H9 (cell line): ENCODE measurements around the gene ADARB2. TPM values are rescaled to one million over a fixed set of nuclear protein-coding genes. Genes with fewer than 3 reads are reported as not detected.
A peak's percentile ranks its signal among the peaks of the same experiment; 100 is the strongest.

Experiments
- DNase-seq: peaks from one replicate; pipeline ENCODE4 v3.0.0-alpha.2; 2017
- H2AFZ ChIP-seq: one replicate; pipeline ENCODE4 v1.6.1; 2013; ENCODE audit warnings: mild to moderate bottlenecking, low read length, control low read depth, moderate library complexity
- H2AK5ac ChIP-seq: 2 replicates; pipeline ENCODE4 v1.6.1; 2013; ENCODE audit warnings: low read length, control low read depth, mixed read lengths; ENCODE audit not compliant: insufficient read length
- H2BK120ac ChIP-seq: one replicate; pipeline ENCODE4 v1.6.1; 2013; ENCODE audit warnings: low read depth, mild to moderate bottlenecking, low read length, control low read depth, inconsistent platforms; ENCODE audit not compliant: poor library complexity, severe bottlenecking
- H2BK12ac ChIP-seq: 2 replicates; pipeline ENCODE4 v1.6.1; 2013; ENCODE audit warnings: low read length, control low read depth, mixed read lengths, low read depth; ENCODE audit not compliant: insufficient read length
- H2BK15ac ChIP-seq: 2 replicates; pipeline ENCODE4 v1.6.1; 2013; ENCODE audit warnings: low read depth, low read length, control low read depth
- H2BK20ac ChIP-seq: one replicate; pipeline ENCODE4 v1.6.1; 2013; ENCODE audit warnings: low read depth, mild to moderate bottlenecking, low read length, control low read depth, inconsistent platforms; ENCODE audit not compliant: poor library complexity, severe bottlenecking
- H2BK5ac ChIP-seq: 2 replicates; pipeline ENCODE4 v1.6.1; 2013; ENCODE audit warnings: low read length, control low read depth, mixed read lengths; ENCODE audit not compliant: insufficient read length
- H3K14ac ChIP-seq: 2 replicates; pipeline ENCODE4 v1.6.1; 2013; ENCODE audit warnings: low read length, control low read depth; ENCODE audit not compliant: insufficient read depth
- H3K18ac ChIP-seq: 2 replicates; pipeline ENCODE4 v1.6.1; 2013; ENCODE audit warnings: low read depth, mild to moderate bottlenecking, mixed read lengths, low read length, control low read depth; ENCODE audit not compliant: insufficient read length
- H3K23ac ChIP-seq: 2 replicates; pipeline ENCODE4 v1.6.1; 2013; ENCODE audit warnings: low read length, control low read depth, mixed read lengths, low read depth; ENCODE audit not compliant: insufficient read length
- H3K23me2 ChIP-seq: 2 replicates; pipeline ENCODE4 v1.6.1; 2013; ENCODE audit warnings: low read depth, mild to moderate bottlenecking, mixed read lengths, low read length, control low read depth; ENCODE audit not compliant: insufficient read length, poor library complexity, severe bottlenecking
- H3K27ac ChIP-seq: 2 replicates; pipeline ENCODE4 v1.5.1; 2013; ENCODE audit warnings: low read length, control low read depth, mixed read lengths, low read depth; ENCODE audit not compliant: insufficient read length
- H3K27me3 ChIP-seq: 2 replicates; pipeline ENCODE4 v1.6.1; 2013; ENCODE audit warnings: low read length, control low read depth, inconsistent platforms; ENCODE audit not compliant: insufficient read depth
- H3K4ac ChIP-seq: 2 replicates; pipeline ENCODE4 v1.6.1; 2013; ENCODE audit warnings: low read depth, mild to moderate bottlenecking, control low read depth, inconsistent platforms, low read length, moderate library complexity
- H3K4me1 ChIP-seq: 2 replicates; pipeline ENCODE4 v1.6.1; 2013; ENCODE audit warnings: low read length, control low read depth, inconsistent platforms; ENCODE audit not compliant: insufficient read depth
- H3K4me2 ChIP-seq: 2 replicates; pipeline ENCODE4 v1.6.1; 2013; ENCODE audit warnings: low read length, control low read depth, mixed read lengths; ENCODE audit not compliant: insufficient read length, insufficient read depth
- H3K56ac ChIP-seq: 2 replicates; pipeline ENCODE4 v1.6.1; 2013; ENCODE audit warnings: low read depth, mild to moderate bottlenecking, mixed read lengths, low read length, control low read depth; ENCODE audit not compliant: insufficient read length
- H3K79me1 ChIP-seq: 2 replicates; pipeline ENCODE4 v1.6.1; 2013; ENCODE audit warnings: low read depth, mild to moderate bottlenecking, moderate library complexity, low read length, control low read depth, inconsistent platforms; ENCODE audit not compliant: insufficient read depth, poor library complexity, severe bottlenecking
- H3K79me2 ChIP-seq: 2 replicates; pipeline ENCODE4 v1.6.1; 2013; ENCODE audit warnings: low read length, control low read depth, inconsistent platforms; ENCODE audit not compliant: insufficient read depth
- H3K9ac ChIP-seq: 2 replicates; pipeline ENCODE4 v1.6.1; 2013; ENCODE audit warnings: low read length, control low read depth, mixed read lengths; ENCODE audit not compliant: insufficient read length; ENCODE audit errors: extremely low read depth
- H3K9me3 ChIP-seq: one replicate; pipeline ENCODE4 v1.6.1; 2013; ENCODE audit warnings: low read depth, low read length, inconsistent platforms; ENCODE audit not compliant: control insufficient read depth
- H3T11ph ChIP-seq: one replicate; pipeline ENCODE4 v1.6.1; 2013; ENCODE audit warnings: mild to moderate bottlenecking, low read length, control low read depth, inconsistent platforms
- H4K20me1 ChIP-seq: one replicate; pipeline ENCODE4 v1.6.1; 2013; ENCODE audit not compliant: control insufficient read depth, insufficient read length, insufficient read depth
- H4K5ac ChIP-seq: 2 replicates; pipeline ENCODE4 v1.6.1; 2013; ENCODE audit warnings: low read depth, mild to moderate bottlenecking, mixed read lengths, low read length, control low read depth; ENCODE audit not compliant: insufficient read length
- H4K8ac ChIP-seq: replicated peaks from 2 replicates; pipeline ENCODE4 v1.6.1; 2013; ENCODE audit warnings: low read length, control low read depth, mixed read lengths, low read depth; ENCODE audit not compliant: insufficient read length
- H4K91ac ChIP-seq: 2 replicates; pipeline ENCODE4 v1.6.1; 2013; ENCODE audit warnings: low read depth, mild to moderate bottlenecking, moderate library complexity, mixed read lengths, low read length, control low read depth; ENCODE audit not compliant: insufficient read length
- H3K27ac Mint-ChIP-seq, 3 experiments: 2 replicates in 2 of 3; 3 replicates in 1 of 3; pipeline ENCODE4 v1.8.0; 2020 to 2021; ENCODE audit warnings: mixed read lengths in 3 of 3, mild to moderate bottlenecking in 1 of 3, moderate library complexity in 1 of 3
- H3K27me3 Mint-ChIP-seq: 2 replicates; pipeline ENCODE4 v1.8.0; 2021; ENCODE audit warnings: low read depth, mild to moderate bottlenecking, moderate library complexity, mixed read lengths
- H3K36me3 Mint-ChIP-seq, 3 experiments: 2 replicates in 2 of 3; 3 replicates in 1 of 3; pipeline ENCODE4 v1.8.0; 2020 to 2021; ENCODE audit warnings: low read depth in 3 of 3, mixed read lengths in 3 of 3; ENCODE audit not compliant: insufficient read depth in 1 of 3
- H3K4me1 Mint-ChIP-seq, 2 experiments: 2 replicates each; pipeline ENCODE4 v1.8.0; 2020; ENCODE audit warnings: mixed read lengths in 2 of 2
- H3K4me3 Mint-ChIP-seq, 2 experiments: 2 replicates in 1 of 2; 3 replicates in 1 of 2; pipeline ENCODE4 v1.8.0; 2020 to 2021; ENCODE audit warnings: mild to moderate bottlenecking in 2 of 2, mixed read lengths in 2 of 2, moderate library complexity in 1 of 2
- H3K9me3 Mint-ChIP-seq, 2 experiments: 2 replicates in 1 of 2; 3 replicates in 1 of 2; pipeline ENCODE4 v1.8.0; 2020; ENCODE audit warnings: mild to moderate bottlenecking in 2 of 2, mixed read lengths in 2 of 2, moderate library complexity in 1 of 2
- WGBS: extraction: QIAGEN DNeasy Blood & Tissue Kit; methylation state at CpG from one replicate; pipeline ENCODE4 v1.1.7; 2013; ENCODE audit warnings: missing lambda C conversion rate, low lambda C conversion rate, mixed read lengths; ENCODE audit not compliant: insufficient read length; ENCODE audit errors: extremely low coverage; 5-methylcytosine and 5-hydroxymethylcytosine counted together
- total RNA-seq: library from RNA; stranded (reverse); gene quantifications from 2 replicates; pipeline ENCODE4 v1.2.1, GENCODE V29; 2021
- TF ChIP-seq, protein P1 (sequence below): fragments of 200-600 bp; sonication (generic); conservative IDR thresholded peaks from 3 replicates; pipeline ENCODE4 v1.8.0; 2021; ENCODE audit warnings: antibody characterized with exemption, mild to moderate bottlenecking

ADARB2 gene
- total RNA-seq, 1 experiment from 2014 or later, result 0.87 TPM

DNA sequence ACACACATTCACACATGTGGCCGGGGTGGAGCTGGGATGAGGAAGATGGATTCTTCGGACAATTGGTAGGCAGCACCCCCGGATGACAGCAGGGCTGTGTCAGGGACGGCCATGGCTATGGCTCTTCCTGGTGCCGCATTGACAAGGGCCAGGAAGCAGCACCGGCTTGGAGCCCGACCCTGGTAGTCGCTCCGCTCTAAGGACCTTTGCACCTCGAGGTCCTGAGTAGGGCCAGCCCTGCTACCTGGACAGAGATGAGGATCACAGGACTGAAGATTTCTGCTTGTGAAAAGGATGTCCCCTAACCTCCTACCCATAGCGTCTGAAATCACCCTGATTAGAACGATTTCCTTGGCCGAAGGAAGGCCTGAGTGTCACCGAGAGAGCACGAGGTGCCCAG is 134.1 kb downstream of the ADARB2 start:
- no peaks in the 10 kb centered on the region for H3K9me3 Mint-ChIP-seq
- H3K36me3 Mint-ChIP-seq, result no peaks in the 10 kb centered on the region
- no peaks in the 10 kb centered on the region for H4K20me1 ChIP-seq
- peak; percentile 18 for DNase-seq
- H3K4me1 Mint-ChIP-seq, result peaks cover 11% of the 10 kb centered on the region in 2 experiments
- H3K27ac Mint-ChIP-seq, result no peak overlapping the region; a peak in 1 of 7 replicates
- H2BK5ac ChIP-seq, result no peak overlapping the region
- TF ChIP-seq, protein P1, sequence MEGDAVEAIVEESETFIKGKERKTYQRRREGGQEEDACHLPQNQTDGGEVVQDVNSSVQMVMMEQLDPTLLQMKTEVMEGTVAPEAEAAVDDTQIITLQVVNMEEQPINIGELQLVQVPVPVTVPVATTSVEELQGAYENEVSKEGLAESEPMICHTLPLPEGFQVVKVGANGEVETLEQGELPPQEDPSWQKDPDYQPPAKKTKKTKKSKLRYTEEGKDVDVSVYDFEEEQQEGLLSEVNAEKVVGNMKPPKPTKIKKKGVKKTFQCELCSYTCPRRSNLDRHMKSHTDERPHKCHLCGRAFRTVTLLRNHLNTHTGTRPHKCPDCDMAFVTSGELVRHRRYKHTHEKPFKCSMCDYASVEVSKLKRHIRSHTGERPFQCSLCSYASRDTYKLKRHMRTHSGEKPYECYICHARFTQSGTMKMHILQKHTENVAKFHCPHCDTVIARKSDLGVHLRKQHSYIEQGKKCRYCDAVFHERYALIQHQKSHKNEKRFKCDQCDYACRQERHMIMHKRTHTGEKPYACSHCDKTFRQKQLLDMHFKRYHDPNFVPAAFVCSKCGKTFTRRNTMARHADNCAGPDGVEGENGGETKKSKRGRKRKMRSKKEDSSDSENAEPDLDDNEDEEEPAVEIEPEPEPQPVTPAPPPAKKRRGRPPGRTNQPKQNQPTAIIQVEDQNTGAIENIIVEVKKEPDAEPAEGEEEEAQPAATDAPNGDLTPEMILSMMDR, result no peak
- H3K23ac ChIP-seq, result no peak overlapping the region
- no peak overlapping the region for H3K4me3 Mint-ChIP-seq
- H2BK15ac ChIP-seq, result no peak overlapping the region
- H3K27me3 Mint-ChIP-seq, result peaks cover 2% of the 10 kb centered on the region
- H3K79me2 ChIP-seq, result no peaks in the 10 kb centered on the region
- H3K27ac ChIP-seq, result no peak overlapping the region
- no peak overlapping the region for H3K4me2 ChIP-seq
- no peaks in the 10 kb centered on the region for H3K4me1 ChIP-seq
- H3T11ph ChIP-seq, result no peak overlapping the region
- H2AFZ ChIP-seq, result no peak overlapping the region
- H3K9me3 ChIP-seq, result no peaks in the 10 kb centered on the region
- no peak overlapping the region for H3K14ac ChIP-seq
- no peak overlapping the region for H2BK20ac ChIP-seq
- H3K56ac ChIP-seq, result no peak overlapping the region
- H4K91ac ChIP-seq, result no peak overlapping the region
- WGBS, result no CpG with 5 or more reads among the region's 15 CpGs
- no peaks in the 10 kb centered on the region for H3K23me2 ChIP-seq
- H3K9ac ChIP-seq, result no peak overlapping the region
- H3K4ac ChIP-seq, result no peak overlapping the region
- no peak overlapping the region for H2BK120ac ChIP-seq
- no peaks in the 10 kb centered on the region for H3K79me1 ChIP-seq
- H3K27me3 ChIP-seq, result no peaks in the 10 kb centered on the region
- no peak overlapping the region for H3K18ac ChIP-seq
- H2BK12ac ChIP-seq, result no peak overlapping the region
- no peak overlapping the region for H4K5ac ChIP-seq
- no peak overlapping the region for H4K8ac ChIP-seq
- no peak overlapping the region for H2AK5ac ChIP-seq
